ENCODE results near the gene DPP7.
A peak's percentile ranks its signal among the peaks of the same experiment; 100 is the strongest.

Gene DPP7

DNA sequence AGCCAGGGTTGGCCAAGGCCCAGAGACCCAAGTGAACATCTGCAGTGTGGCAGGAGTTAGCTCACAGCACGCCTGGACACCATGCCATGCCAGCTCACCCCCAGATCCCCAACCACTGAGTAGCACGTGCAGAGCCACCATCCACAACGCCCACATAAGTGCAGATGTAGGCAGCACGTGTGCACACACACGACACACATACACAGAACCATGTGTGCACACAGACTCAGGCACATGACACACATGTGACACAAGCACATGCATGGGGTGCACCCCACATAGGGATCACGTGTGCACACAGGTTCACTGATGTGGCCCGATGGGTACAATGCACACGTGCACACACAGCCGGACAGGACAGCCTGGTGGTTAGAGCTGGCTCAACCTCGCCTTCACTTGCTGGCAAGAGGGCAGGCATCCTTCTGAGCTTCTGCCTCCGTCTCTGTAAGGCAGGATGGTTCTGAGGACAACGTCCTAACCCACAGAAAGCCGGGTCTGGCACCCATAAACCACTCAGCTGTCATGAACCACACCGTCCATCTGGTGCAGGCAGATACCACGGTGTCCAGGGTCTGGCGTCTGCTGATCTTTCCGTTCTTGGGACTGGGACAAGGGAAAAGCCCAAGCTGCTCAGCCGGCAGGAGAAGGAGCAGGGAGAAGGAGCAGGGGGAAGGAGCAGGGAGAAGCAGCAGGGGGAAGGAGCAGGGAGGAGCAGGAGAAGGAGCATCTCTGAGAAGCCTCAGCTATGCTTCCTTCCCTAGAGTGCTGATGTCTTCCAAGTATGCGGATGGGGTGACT is 43.3 kb upstream of the DPP7 start:
- Histone ChIP-seq H3K36me3 (ENCODE audit: insufficient read depth, low read length) (no peaks in the 10 kb centered on the region), H3K4me1 (ENCODE audit: insufficient read depth, low read length, poor library complexity, severe bottlenecking) (peaks cover 28% of the 10 kb centered on the region), H3K27me3 (ENCODE audit: insufficient read depth, low read length, poor library complexity, severe bottlenecking) (no peaks in the 10 kb centered on the region), H2AFZ (ENCODE audit: low read length) (no peak overlapping the region), H3K9ac (ENCODE audit: low read depth, low read length, poor library complexity, severe bottlenecking) (no peak overlapping the region), H3K9me2 (replicated peaks; ENCODE audit: low read depth, low read length) (no peaks in the 10 kb centered on the region), H3K79me2 (ENCODE audit: insufficient read depth, low read length) (no peaks in the 10 kb centered on the region), H3K4me3 (ENCODE audit: low read length, poor library complexity, severe bottlenecking) (peak overlapping the region; percentile 55), H4K20me1 (ENCODE audit: insufficient read depth, low read length, poor library complexity, severe bottlenecking) (no peaks in the 10 kb centered on the region), H3K9me3 (ENCODE audit: insufficient read depth, low read depth, low read length) (no peaks in the 10 kb centered on the region), H3K4me2 (ENCODE audit: low read depth, low read length, poor library complexity, severe bottlenecking) (peak overlapping the region; percentile 84), H3F3A (ENCODE audit: low read depth) (no peaks in the 10 kb centered on the region)
- TF ChIP-seq EZH2phosphoT487 (IDR thresholded peaks at IDR 0.05; ENCODE audit: borderline replicate concordance), result no peak
- TF ChIP-seq, protein P1, sequence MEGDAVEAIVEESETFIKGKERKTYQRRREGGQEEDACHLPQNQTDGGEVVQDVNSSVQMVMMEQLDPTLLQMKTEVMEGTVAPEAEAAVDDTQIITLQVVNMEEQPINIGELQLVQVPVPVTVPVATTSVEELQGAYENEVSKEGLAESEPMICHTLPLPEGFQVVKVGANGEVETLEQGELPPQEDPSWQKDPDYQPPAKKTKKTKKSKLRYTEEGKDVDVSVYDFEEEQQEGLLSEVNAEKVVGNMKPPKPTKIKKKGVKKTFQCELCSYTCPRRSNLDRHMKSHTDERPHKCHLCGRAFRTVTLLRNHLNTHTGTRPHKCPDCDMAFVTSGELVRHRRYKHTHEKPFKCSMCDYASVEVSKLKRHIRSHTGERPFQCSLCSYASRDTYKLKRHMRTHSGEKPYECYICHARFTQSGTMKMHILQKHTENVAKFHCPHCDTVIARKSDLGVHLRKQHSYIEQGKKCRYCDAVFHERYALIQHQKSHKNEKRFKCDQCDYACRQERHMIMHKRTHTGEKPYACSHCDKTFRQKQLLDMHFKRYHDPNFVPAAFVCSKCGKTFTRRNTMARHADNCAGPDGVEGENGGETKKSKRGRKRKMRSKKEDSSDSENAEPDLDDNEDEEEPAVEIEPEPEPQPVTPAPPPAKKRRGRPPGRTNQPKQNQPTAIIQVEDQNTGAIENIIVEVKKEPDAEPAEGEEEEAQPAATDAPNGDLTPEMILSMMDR (conservative IDR thresholded peaks at IDR 0.05; ENCODE audit: low read length), result no peak

DNA sequence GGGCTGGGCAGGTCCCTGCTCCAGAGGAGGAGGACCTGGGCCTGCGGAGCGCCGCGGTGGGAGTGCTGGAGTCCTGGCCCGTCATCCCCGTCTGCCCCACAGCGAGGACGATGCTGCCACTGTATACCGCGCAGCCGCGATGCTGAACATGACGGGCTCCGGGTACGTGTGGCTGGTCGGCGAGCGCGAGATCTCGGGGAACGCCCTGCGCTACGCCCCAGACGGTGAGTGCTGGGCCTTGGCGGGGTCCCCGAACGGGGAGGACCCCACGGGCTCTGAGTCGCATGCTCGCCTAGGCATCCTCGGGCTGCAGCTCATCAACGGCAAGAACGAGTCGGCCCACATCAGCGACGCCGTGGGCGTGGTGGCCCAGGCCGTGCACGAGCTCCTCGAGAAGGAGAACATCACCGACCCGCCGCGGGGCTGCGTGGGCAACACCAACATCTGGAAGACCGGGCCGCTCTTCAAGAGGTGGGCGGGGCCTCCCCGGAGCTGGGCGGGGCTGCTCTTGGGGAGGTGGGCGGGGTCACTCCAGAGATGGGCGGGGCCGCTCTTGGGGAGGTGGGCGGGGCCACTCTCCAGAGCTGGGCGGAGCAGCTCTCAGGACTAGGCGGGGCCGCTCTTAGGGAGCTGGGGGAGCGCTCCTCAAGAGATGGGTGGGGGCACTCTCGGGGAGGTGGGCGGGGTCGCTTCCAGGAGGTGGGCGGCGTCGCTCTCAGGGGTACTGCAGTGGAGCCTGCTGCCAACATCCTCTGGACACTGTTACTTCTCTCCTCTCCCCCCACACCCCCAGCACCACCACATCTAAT is 42.2 kb upstream of the DPP7 start:
- Histone ChIP-seq H4K20me1 (ENCODE audit: insufficient read depth, low read length, poor library complexity, severe bottlenecking) (no peaks in the 10 kb centered on the region), H2AFZ (ENCODE audit: low read length) (no peak overlapping the region), H3K36me3 (ENCODE audit: insufficient read depth, low read length) (no peaks in the 10 kb centered on the region), H3K27me3 (ENCODE audit: insufficient read depth, low read length, poor library complexity, severe bottlenecking) (no peaks in the 10 kb centered on the region), H3K79me2 (ENCODE audit: insufficient read depth, low read length) (no peaks in the 10 kb centered on the region), H3K9me3 (ENCODE audit: insufficient read depth, low read depth, low read length) (no peaks in the 10 kb centered on the region), H3K4me3 (ENCODE audit: low read length, poor library complexity, severe bottlenecking) (no peak overlapping the region), H3K4me1 (ENCODE audit: insufficient read depth, low read length, poor library complexity, severe bottlenecking) (peaks cover 28% of the 10 kb centered on the region), H3F3A (ENCODE audit: low read depth) (no peaks in the 10 kb centered on the region), H3K9me2 (replicated peaks; ENCODE audit: low read depth, low read length) (no peaks in the 10 kb centered on the region), H3K4me2 (ENCODE audit: low read depth, low read length, poor library complexity, severe bottlenecking) (no peak overlapping the region), H3K9ac (ENCODE audit: low read depth, low read length, poor library complexity, severe bottlenecking) (no peak overlapping the region)
- TF ChIP-seq, protein P1 (conservative IDR thresholded peaks at IDR 0.05; ENCODE audit: low read length), result no peak
- no peak for TF ChIP-seq EZH2phosphoT487 (IDR thresholded peaks at IDR 0.05; ENCODE audit: borderline replicate concordance)

DNA sequence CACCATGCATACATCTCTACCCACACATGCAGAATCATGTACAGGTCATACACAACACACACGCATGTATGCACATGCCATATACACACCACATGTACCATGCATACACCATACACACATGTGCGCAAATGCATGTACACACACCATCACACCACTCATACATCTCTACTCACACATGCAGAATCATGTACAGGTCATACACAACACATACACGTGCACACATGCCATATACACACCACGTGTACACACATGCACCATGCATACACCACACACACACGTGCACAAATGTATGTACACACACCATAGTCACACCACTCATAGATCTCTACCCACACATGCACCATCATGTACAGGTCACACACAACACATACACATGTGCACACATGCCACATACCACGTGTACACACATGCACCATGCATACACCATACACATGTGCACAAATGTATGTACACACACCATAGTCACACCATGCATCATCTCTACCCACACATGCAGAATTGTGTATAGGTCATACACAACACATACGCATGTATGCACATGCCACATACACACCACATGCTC is 38.4 kb upstream of the DPP7 start:
- no peak overlapping the region for H3K9ac ChIP-seq (ENCODE audit: low read depth, low read length, poor library complexity, severe bottlenecking)
- H3K4me3 ChIP-seq (ENCODE audit: low read length, poor library complexity, severe bottlenecking), result no peak overlapping the region
- 0 out of 2 replicates have a peak, but pooled peaks cover 4% of the 10 kb centered on the region for H3F3A ChIP-seq (ENCODE audit: low read depth)
- H3K4me1 ChIP-seq (ENCODE audit: insufficient read depth, low read length, poor library complexity, severe bottlenecking), result peaks cover 7% of the 10 kb centered on the region
- H2AFZ ChIP-seq (ENCODE audit: low read length), result no peak overlapping the region
- no peaks in the 10 kb centered on the region for H3K36me3 ChIP-seq (ENCODE audit: insufficient read depth, low read length)
- H3K4me2 ChIP-seq (ENCODE audit: low read depth, low read length, poor library complexity, severe bottlenecking), result no peak overlapping the region
- no peaks in the 10 kb centered on the region for H3K9me2 ChIP-seq (replicated peaks; ENCODE audit: low read depth, low read length)
- no peaks in the 10 kb centered on the region for H3K9me3 ChIP-seq (ENCODE audit: insufficient read depth, low read depth, low read length)
- no peak for TF ChIP-seq EZH2phosphoT487 (IDR thresholded peaks at IDR 0.05; ENCODE audit: borderline replicate concordance)
- TF ChIP-seq, protein P1 (conservative IDR thresholded peaks at IDR 0.05; ENCODE audit: low read length), result no peak
- no peaks in the 10 kb centered on the region for H3K79me2 ChIP-seq (ENCODE audit: insufficient read depth, low read length)
- H3K27me3 ChIP-seq (ENCODE audit: insufficient read depth, low read length, poor library complexity, severe bottlenecking), result no peaks in the 10 kb centered on the region
- no peaks in the 10 kb centered on the region for H4K20me1 ChIP-seq (ENCODE audit: insufficient read depth, low read length, poor library complexity, severe bottlenecking)

Data from Loucy (cell line).